Sciatic nerve (tissue), 2 donors: ENCODE data around the gene SEPTIN14. TPM values are rescaled to one million over a fixed set of nuclear protein-coding genes. Genes with fewer than 3 reads are reported as not detected.
A peak's percentile ranks its signal among the peaks of the same experiment; 100 is the strongest.
"Not testable (repeated sequence)": the region's sequence is repeated elsewhere in the genome, so short reads cannot be mapped to it uniquely, and the experiment has no call there.

Experiments used
- ATAC-seq: fragments of 200-7000 bp; cut with Tn5 transposase; one replicate; pipeline ENCODE4 v1.9.1; 2020; ENCODE audit warnings: mild to moderate bottlenecking, moderate library complexity
- DNase-seq: peaks from one replicate; pipeline ENCODE4 v3.0.0-alpha.2; 2020; ENCODE audit warnings: low spot score
- intact Hi-C: fragments of 100-400 bp; cut with DNase I; formaldehyde crosslinking; loops from one replicate; pipeline ENCODE4 v1.14.2; 2022
- total RNA-seq: library from RNA; stranded (reverse); fragmentation: NEBNext Ultra II Directional; extraction: Animal tissue kit (Norgen Biotek cat#: 25700); gene quantifications from one replicate; pipeline ENCODE4 v1.2.1, GENCODE V29; 2021
- donor health status: DM: no; HTN: no; CAD: no.
- donor health status: DM: no; HTN: no; CAD: no.

Gene SEPTIN14
- total RNA-seq, 1 donor from 2014 or later = not detected

DNA sequence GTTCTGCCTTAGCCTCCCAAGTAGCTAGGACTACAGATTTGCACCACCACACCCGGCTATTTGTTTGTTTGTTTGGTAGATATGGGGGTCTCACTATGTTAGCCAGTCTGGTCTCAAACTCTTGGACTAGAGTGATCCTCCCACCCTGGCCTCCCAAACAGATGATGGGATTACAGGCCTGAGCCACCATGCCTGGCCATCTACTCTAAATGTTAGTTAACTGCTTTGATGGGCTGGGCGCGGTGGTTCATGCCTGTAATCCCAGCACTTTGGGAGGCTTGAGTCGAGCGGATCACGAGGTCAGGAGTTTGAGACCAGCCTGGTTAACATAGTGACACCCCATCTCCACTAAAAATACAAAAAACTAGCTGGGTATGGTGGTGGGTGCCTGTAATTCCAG is 74.8 kb downstream of the SEPTIN14 start:
- ATAC-seq = no peak
- intact Hi-C loops = no loop called here
- DNase-seq = no peak

- DNase-seq (no peak), ATAC-seq (no peak)
- intact Hi-C loops = no loop called here
These were observed 75.7 kb downstream of the SEPTIN14 start for GRCh38 chr7:55786901-55787300.

GRCh38 chr7:55785444-55785843 is 77.1 kb downstream of the SEPTIN14 start:
- DNase-seq = not testable (repeated sequence)

DNA sequence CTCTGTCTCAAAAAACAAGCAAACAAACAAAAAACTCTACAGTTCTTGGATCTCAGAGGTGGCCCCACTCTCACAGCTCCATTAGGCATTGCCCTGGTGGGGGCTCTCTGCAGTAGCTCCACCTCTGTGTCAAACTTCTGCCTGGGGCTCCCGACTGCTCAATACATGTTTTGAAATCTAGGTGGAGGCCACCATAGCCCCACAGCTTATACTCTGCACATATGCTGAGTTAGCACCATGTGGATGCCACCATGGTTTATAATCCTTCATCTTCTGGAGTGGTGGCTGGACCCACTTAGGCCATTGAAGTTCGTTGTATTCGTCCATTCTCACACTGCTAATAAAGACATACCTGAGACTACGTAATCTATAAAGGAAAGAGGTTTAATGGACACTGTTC is 78.4 kb downstream of the SEPTIN14 start:
- DNase-seq (no peak), ATAC-seq (no peak)
- intact Hi-C loops = no loop called here

More at GRCh38 chr7:55785444-55785843, 77.1 kb downstream of the SEPTIN14 start:
- intact Hi-C loops, ATAC-seq: not testable (repeated sequence)

- intact Hi-C loops = no loop called here
- DNase-seq (no peak), ATAC-seq (no peak)
These were observed 83.9 kb downstream of the SEPTIN14 start for GRCh38 chr7:55778631-55779030.

DNA sequence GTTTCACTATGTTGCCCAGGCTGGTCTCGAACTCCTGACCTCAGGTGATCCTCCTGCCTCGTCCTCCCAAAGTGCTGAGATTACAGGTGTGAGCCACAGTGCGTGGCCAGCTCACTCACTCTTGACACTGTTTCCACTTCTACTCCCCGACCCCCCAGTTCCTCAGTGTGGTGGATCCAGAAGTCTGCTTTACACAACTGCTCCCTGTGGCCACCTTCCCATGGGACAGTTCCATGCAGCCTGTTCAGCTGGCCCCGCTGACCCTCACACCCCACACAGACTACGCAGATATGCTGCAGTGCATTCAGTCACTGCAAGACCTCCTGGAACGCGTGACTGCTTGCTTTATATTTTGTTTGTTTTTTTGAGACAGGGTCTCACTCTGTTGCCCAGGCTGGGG is 86.4 kb downstream of the SEPTIN14 start:
- DNase-seq (no peak), ATAC-seq (no peak)
- intact Hi-C loops = no loop called here

DNA sequence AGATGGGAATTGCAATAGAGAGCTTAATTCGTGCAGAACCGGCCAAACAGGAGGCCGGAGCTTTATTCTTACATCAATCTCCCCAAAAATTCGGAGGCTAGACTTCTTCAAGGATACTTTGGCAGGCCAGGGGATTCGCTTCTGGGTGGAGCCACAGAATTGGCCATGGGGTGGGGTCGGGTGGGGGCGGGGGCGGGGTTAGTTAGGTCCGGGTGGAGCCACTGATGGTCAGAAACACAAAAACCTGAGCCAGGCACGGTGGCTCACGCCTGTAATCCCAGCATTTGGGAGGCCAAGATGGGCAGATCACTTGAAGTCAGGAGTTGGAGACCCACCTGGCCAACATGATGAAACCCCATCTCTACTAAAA is 87.5 kb downstream of the SEPTIN14 start:
- intact Hi-C loops = no loop called here
- ATAC-seq = no peak
- DNase-seq = no peak

DNA sequence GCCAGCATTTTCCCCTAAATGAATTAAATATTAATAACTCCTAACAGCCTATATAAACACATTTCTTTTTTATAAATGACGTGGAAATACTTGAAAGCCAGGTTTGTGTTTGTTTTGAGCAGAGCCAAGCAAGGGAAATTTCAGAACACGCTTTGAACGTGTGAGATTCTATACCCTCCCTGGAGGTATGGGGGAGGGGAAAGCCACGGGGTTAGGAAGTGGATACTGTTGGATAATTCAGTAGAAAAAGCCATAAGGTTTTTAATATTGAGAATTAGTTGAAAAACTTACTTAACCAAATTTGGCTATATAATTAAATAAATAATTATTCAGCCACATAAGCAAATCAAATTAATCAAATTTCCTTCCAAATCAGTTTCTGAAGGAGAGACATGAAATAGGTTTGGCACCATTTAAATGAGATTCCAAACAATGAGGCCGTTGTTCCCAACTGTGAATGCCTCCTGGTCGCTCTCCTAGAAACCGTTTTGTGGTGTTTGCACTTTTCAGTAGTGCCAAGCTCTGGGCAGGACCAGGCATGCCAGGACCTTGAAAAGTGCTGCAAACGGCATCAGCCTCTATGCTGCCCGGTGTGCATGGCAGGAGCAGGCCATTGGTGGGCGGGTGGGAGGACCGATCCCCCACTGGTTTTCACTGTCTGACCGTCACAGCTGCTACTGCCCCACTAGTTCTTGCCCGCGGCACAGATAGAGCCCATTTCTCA is 88.1 kb downstream of the SEPTIN14 start:
- peak; percentile 44 for ATAC-seq
- no peak for DNase-seq
- intact Hi-C loops = no loop called here

DNA sequence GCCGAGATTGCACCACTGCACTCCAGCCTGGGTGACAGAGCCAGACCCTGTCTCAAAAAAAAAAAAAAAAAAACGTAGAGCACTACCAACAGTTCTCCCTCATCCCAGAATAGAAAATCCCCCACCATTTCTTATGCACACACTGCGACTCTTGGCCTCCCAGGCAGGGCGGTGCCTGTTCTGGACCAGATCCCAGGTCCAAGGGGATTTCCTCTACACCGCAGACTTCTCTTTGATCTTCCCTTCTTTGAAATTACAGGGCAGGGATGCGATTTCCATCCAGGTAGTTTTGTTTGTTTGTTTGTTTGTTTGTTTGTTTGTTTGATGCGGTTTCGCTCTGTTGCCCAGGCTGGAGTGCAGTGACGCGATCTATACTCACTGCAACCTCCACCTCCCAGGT is 91.8 kb downstream of the SEPTIN14 start:
- no peak for ATAC-seq
- intact Hi-C loops = no loop called here

DNA sequence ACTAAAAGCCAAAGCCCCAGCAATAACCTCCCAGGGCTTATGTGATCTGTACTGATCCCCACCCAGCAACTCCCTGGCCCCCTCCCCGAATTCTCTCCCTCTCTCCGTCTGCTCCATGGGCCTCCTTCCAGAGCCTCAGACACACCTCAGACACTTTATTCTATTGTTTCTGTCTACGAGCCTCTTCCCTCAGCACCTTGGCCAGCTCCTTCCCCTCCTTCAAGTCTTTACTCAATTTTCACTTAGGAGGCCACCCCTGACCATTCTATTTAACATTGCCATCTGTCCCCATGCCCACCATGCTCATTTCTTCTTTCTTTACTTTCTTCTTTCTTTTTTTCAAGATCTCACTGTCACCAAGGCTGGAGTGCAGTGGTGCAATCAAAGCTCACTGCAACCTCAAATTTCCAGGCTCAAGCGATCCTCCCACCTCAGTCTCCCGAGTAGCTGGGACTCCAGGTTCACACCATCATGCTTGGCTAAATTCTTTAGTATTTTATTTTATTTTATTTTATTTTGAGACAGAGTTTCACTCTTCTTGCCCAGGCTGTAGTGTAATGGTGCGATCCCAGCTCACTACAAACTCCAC is 109.2 kb downstream of the SEPTIN14 start:
- intact Hi-C loops, DNase-seq, ATAC-seq: not testable (repeated sequence)

More for the DNA sequence above, 91.8 kb downstream of the SEPTIN14 start:
- no peak for DNase-seq

- intact Hi-C loops, ATAC-seq, DNase-seq: not testable (repeated sequence)
These were observed 117.8 kb downstream of the SEPTIN14 start for GRCh38 chr7:55744706-55745105.

Other genes starting within 250 kb of the SEPTIN14 start
- gene ZNF713, start 24.7 kb upstream of the SEPTIN14 start, total RNA-seq = 7.1 TPM
- gene MRPS17, start 89.1 kb upstream of the SEPTIN14 start, total RNA-seq = 8.1 TPM
- 47.4 TPM for gene NIPSNAP2, start 101.8 kb upstream of the SEPTIN14 start, total RNA-seq
- gene PSPH, start 188.7 kb upstream of the SEPTIN14 start, total RNA-seq = 11.5 TPM
- 77.3 TPM for gene CCT6A, start 189.0 kb upstream of the SEPTIN14 start, total RNA-seq
- gene SUMF2, start 201.5 kb upstream of the SEPTIN14 start, total RNA-seq = 86.4 TPM
- gene PHKG1, start 230.2 kb upstream of the SEPTIN14 start, total RNA-seq = 2.7 TPM
- gene CHCHD2, start 243.7 kb upstream of the SEPTIN14 start, total RNA-seq = 170 TPM